ENCODE measurements around the gene TMEM239.
"Not testable (repeated sequence)": the region's sequence is repeated elsewhere in the genome, so short reads cannot be mapped to it uniquely, and the experiment has no call there.

Gene TMEM239

DNA sequence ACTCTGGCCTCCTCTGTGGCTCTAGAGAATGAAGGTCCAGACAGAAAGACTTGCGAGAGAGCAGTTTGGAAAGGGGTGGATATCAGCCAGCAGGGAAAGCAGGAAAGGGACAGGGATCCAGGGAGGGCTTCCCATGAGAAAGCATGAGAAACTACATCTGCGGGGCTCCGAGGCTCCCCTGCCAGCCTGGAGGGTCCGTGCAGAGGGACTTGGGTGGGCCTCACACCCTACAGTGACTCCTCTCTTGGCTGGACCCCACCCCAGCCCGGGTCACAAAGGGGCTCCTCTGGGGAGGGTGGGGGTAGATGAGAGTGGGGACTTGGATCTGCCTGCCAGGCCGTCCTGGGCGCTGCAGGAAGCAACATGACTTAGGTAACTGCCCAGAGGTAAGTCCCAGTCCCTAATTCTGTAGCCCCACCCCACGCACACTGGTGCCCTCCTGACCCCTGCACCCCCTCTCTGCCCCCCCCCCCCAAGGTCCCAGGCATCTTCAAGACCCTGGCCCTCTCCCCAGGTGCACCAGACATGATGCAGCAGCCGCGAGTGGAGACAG, at the start of gene TMEM239:
TSS of gene TMEM239 (plus strand) at position 335 of the 553 bp plus-strand sequence. CDS start at position 526, 191 bp downstream.
- no peak for DNase-seq

DNA sequence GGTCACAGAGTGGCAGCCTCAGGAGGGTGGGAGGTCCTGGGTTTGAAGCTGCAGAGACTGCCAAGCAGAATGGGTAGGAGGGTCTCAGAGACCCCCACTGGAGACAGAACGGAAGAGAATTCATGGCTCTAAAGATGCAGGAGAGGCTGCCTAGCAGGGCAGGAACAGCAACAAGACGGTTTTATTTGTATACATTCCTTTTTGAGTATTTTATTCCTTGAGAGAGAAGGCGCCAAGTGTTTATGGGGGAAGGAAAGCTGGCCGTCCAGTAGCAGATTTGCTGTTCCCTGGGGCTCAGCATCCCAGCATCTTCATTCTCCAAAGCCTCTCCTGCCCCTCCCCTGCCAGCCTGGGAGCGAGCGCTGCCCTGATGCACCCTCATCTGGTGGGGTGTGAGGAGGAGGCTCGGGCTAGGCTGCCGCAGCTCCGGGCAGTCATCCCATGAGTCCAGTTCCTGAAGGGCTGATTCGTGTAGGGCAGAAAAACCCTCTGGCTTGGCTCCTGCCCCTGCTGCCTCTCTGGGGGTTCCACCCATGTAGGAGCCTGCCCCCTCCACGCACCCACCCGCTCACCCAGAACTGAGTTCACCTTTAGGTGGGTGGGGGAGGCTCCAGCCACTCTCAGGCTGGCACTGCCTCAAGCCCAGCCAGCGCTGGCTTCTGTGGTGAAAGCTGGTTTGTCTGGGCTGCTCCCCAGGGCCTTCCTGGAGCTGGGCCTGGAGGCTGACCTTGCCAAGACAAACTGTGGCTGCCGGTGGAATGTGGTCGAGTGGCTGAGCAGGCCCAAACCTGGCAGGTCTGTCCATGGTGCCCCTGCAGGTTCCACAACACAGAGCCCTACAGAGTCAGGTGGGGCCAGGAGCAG, 48.2 kb upstream of the TMEM239 start:
- DNase-seq, result peak; percentile 8

DNA sequence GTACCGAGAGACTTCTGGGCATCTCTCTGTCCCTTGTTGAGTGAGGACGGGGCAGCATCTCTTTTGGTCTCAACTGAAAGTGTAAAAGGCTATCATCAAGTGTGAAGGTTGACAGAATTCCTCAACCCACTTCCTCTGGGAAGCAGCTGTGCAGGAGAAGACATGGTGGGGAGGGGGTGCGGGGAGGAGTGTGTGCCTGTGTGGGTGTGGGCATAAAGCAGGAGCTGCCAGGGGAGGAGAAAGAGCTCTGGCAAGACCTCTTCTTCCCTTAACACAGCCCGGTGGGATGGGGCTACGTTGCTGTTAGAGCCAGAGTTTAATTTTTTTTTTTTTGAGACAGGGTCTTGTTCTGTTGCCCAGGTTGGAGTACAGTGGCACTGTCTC, 47.5 kb upstream of the TMEM239 start:
- no peak for DNase-seq

DNA sequence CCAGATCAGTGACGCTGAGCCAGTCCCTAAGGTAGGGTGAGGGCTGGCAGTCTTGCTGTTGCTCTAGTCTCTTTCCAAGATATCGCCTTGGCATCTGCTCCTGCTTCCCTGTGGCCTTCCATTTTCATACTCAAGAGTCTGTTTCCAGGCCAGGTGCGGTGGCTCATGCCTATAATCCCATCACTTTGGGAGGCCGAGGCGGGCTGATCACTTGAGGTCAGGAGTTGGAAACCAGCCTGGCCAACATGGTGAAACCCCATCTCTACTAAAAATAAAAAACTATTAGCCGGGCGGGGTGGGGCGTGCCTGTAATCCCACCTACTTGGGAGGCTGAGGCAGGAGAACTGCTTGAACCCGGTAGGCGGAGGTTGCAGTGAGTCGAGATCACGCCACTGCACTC, 46.1 kb upstream of the TMEM239 start:
- DNase-seq, result not testable (repeated sequence)

DNA sequence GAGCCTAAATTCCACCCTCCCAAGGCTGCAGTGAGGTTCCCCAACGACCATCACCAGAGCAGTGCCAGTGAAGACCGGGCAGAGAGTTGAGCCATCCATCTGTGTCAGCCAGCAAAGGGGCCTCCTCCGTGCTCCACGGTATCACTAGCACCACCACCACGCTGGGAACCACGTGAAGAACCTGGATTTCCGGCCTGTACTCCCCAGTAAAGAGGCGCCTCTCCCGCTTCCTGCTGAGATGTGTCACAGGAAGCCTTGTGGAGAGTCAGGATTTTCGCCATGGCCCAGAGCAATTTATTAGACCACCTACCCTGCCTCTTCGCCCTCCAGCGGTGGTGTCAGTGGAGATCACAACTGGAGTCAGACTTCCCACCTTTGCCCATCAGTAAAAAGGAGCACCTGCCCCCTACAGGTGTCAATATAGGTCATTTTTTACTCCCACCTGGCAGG, 44.5 kb upstream of the TMEM239 start:
- DNase-seq, result no peak

DNA sequence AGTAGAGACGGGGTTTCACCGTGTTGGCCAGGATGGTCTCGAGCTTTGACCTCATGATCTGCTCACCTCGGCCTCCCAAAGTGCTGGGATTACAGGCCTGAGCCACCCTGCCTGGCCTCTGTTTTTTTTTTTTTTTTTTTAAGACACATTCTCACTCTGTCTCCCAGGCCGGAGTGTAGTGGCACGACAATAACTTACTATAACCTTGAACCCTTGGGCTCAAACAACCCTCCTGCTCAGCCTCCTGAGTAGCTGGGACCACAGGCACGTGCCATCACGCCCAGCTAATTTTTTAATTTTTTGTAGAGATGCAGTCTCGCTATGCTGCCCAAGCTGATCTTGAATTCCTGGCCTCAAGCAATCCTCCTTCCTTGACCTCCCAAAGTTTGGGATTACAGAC, 42.4 kb upstream of the TMEM239 start:
- no peak for DNase-seq

DNA sequence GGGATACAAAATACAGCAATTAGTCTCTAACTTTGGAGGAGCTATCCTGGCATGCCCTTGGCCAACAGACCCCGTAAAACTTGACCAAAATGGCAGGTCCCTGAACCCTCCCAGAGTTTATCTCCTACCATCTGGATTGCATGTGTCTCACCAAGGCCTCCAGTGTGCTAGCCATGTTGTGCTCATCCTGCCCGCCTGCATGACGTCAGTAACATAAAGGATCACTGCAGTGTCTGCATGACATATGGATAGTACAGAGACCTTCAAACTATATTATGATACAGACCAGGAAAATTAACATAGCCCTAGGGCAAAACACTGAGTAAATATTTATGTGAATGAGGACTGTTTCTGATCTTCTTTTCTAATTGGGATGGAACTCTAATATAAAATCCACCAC, 41.0 kb upstream of the TMEM239 start:
- no peak for DNase-seq

DNA sequence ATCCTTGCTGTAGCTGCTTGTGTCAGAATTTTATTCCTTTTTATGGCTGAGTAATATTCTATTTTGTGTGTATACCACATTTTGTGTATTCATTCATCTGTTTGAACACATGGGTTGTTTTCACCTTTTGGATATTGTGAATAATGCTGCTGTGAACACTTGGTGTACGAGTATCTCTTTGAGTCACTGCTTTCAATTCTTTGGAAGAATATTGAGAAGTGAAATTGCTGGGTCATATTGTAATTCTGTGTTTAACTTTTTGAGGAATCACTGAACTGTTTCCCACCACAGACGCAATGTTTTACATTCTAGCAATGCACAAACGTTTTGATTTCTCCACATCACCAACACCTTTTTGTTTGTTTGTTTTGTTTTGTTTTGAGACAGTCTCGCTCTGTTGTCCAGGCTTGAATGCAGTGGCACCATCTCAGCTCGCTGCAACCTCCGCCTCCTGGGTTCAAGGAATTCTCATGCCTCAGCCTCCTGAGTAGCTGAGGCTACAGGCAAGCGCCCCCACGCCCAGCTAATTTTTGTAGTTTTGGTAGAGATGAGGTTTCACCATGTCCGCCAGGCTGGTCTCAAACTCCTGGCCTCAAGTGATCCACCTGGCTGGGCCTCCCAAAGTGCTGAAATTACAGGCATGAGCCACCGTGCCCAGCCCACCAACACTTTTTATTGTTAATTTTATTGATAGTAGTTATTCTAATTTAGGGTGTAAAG, 37.4 kb upstream of the TMEM239 start:
- DNase-seq, result no peak

DNA sequence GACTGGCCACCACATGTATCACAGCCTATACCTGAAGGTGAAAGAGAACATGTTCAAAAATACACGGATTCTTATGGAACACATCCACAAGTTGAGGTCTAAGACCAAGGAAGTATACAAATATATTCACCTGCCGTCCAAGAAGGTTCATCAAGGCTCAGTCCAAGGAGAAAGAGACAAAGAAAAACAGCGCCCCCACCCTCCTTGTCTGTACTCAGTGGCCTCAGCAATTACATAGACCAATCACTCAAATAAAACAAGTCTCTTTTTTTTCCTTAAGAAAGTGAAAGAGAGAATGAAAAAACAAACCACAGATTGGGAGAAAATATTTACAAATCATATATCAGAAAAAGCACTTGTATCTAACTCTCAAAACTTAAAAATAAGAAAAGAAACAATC, 35.2 kb upstream of the TMEM239 start:
- no peak for DNase-seq

DNA sequence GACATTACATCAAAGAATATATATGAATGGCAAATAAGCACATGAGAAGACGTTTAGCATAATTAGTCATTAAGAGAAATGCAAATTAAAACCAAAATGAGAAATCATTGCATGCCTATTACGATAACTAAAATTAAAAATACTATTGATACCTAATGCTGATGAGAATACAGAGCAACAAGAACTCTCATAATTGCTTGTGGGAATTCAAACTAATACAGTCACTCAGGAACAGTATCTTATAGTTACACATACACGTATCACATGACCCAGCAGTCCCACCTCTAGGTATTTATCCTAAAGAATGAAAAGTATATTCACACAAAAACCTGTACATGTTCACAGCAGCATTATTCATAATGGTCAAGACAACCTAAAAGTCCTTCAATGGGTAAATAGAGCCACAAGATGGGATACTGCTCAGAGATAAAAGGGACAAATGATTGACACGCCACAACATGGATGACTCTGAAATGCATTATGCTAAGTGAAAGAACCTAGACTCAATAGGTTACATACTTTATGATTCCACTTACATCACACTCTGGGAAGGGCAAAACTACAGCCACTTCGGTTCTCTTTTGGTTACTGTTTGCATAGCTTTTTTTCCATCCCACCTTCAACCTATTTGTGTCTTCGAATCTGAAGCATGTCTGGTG, 32.1 kb upstream of the TMEM239 start:
- no peak for DNase-seq

DNA sequence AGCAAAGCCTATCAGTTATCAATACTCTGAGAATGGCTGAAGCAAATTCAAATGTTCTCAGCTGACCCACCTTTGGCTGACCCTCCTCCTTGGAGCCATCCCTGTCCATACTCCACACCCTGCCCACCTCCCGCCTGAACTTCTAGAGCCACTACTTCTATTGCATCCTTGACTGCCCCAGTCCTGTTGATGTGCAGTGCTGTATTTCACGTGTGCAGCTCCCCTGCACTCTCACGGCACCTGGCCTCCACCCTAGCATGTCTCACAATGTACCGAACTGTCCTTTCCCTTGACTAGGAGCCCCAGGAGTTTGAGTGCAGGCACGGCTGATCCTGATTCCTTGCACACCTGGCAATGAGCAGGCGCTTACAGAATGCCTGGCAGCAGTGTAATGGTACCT, 22.7 kb upstream of the TMEM239 start:
- no peak for DNase-seq

DNA sequence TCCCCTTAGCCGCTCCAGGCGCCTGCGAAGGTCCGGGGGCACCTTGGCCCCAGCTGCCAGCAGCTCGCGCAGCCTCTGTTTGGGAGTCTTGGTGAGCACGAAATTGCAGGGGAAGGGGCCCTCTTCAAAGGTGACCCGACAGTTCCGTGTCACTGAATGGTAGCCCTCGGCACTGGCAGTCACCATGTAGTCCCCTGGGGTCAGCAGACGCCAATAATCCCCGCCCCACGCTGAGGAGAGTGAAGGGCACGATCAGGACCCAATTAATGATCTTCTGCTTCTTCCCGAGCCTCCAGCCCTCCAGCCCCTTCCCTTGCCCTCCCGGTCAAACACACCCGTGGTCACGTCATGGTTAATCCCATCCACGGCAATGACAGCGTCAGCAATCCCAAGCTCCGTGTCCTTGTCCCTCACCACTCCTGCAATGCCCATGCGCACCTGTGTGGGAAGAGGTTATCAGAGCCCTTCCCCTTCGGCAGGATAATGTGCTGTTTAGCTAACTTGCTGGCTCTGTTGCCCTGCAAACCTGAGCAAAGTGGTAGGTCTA, 21.9 kb upstream of the TMEM239 start:
- no peak for DNase-seq

DNA sequence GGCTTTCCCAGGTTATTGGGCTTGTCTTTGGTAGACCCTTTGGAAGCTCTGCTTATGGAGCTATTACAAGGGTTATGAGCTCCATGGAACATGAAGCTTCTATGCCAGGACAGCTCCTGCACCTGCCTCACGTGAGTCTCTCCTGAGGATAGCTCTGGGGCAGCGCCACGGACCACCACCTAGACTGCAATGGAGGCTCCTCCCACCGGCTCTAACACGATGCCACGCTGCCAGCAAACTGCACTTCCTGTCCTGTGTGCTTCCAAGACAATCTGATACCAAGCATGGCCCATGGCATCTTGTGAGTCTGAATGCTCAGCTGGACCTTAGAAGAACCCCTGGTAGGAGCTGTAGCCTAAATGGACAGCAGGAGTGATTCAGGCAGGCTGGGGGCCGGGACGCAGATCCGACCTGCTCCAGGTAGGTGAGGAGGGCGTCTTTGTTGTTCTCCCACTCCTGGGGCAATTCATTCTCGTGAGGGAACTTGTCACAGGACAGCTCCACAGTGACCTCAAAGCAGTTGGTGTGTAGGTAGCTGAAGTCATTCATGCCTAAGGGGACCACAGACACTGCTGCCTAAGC, 21.2 kb upstream of the TMEM239 start:
- no peak for DNase-seq

DNA sequence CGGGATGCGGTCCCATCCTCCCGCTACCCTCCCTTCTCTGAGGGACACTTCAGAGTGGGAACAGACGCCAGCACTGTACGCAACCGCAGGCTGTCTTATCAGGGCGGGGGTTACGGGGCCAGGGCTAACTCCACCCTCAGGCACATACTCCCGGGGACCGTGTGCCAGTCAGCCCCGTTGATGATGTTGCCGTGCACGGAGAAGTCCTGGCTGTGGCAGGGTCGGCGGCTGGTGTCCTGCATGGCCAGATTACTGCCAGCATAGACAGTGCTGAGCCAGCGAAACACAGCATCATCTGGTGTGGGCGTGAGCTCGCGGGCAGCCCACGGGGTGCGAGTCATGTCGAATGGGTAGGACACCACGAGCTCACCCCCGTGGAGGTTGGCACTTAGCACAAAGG, 20.7 kb upstream of the TMEM239 start:
- no peak for DNase-seq

DNA sequence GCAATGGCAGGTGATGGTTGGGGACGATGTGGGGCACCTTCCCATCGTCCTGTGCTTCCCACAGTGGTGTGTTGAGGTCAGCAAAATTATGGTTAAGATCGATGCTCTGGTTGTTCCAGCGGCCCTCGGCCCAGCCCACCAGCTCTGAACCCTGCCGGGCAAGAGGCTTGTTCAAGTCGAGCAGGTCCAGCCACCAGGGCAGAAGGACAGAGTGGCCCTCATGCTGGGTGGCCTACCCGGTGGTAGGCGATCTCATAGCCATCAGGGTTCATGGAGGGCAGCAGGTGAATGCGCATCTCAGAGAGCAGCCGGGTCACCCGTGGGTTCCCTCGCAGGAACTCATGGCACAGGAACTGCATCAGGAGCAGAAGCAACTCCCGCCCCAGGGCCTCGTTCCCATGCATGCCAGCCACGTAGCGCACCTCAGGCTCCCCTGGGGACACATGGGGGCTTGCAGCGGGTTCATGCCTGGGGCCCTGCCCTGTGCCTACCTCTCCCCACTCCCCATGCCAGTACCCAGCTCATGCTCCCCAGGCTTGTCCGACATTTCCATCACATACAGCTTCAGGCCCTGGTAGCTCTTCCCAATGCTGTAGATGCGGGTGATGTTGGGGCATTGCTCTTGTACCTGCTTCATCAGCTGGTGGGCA, 20.0 kb upstream of the TMEM239 start:
- DNase-seq, result no peak

DNA sequence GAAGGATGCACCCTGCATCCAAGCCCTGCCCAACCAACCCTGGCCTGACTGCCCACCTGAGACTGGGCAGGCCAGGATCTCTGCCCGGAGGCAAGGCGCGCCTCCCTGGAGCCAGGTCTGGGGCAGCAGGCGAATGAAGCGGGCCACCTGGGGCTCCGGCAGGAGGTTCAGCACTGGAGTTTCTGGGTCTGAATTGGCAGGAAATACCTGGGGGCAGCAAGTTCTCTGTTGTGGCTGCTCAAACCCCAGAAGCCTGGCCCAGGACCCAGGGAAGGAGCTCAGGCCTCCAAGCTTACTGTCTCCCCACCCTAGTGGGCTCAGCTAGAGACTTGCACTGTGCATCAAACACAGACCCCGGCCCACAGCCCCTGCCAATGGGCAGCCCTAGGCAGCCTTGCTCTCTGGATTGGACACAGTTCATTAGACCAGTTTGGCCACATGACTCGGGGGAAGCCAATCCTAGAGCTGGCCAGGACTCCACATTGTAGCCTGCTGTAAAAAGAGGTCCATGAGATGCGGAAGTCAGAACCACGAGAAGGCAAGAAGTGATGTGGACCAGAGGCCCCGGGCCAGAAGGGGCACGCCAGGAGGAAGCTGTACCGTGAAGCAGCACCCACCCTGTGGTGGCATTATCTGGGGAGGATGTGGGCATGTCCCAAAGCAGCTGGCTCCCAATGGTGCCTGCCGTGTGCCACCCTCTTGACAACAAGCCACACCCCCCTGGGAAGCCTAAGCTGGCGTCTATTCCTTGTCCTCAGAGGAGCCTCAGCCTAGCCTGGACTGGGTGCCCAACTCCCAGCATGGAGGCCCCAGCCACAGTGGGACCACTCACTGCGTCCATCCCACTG, 18.8 kb upstream of the TMEM239 start:
- no peak for DNase-seq

DNA sequence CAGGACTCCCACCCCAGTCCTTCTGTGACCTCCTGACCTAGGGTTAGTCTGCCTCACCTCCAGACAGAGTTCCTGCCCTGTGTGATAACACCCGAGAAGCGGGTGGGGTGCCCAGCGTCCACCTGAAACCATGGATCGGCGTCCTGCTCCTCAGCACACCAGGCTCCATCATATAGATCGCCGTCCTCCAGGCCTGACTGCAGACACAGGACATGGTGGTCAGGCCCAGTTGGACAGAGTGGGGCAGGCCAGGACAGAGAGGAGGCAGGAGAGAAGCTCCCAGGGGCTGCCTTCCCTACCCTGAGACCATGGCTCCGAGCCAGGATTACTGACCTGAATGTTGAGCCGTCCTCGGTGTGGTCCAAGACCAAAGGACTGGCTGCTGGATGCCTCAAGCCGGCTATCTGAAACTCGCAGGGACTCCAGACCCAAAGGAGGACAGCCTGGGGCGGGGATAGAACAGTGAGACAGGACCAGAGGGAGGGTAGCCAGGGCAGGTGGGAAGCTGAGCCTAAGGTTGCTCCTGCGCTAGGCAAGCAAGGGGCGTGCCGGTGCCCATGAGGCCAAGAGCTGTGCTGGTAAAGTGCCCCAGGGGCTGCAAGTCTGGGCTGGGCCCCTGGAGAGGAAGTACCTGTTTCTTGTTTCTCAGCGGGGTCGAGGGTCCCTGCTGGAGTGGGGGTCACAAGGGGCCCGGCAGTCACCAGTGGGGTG, 17.9 kb upstream of the TMEM239 start:
- no peak for DNase-seq

DNA sequence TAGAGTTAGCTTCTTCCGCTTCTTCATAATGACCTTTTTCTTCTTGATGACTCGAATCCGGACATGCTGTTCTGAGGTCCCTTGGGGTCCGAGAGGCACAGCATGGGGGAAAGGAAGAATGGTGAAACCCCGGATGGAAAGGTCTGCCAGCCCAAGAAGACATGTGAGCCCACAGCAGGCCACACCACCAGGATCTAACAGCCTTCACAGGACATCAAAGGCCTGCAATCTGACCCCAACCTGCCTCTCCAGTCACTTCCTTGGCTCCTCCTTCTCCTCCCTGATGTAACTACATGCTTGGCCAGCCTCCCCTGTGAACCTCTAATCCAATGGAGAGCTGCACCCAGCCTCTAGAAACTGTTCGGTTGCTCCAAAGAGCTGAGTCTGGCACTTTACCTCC, 17.4 kb upstream of the TMEM239 start:
- DNase-seq, result no peak

DNA sequence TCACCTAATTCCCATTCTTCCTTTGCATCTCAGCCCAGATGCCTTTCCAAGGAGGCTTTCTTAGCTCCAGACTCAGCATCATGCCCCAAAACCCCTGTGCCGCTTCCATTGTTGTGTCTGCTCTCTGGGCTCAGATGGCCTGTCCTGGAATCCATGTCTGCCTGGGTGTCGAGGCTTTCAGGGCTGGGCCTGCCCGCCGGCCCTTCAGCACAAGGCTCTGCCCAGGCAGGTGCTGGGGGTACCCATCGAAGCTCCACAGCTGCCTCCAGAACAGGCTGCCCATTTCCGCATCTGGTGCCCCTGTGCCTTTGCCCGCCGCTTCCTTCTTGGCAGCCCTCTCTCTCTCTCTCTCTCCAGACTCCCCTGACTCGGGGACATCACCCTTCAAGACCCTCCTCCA, 16.9 kb upstream of the TMEM239 start:
- no peak for DNase-seq

DNA sequence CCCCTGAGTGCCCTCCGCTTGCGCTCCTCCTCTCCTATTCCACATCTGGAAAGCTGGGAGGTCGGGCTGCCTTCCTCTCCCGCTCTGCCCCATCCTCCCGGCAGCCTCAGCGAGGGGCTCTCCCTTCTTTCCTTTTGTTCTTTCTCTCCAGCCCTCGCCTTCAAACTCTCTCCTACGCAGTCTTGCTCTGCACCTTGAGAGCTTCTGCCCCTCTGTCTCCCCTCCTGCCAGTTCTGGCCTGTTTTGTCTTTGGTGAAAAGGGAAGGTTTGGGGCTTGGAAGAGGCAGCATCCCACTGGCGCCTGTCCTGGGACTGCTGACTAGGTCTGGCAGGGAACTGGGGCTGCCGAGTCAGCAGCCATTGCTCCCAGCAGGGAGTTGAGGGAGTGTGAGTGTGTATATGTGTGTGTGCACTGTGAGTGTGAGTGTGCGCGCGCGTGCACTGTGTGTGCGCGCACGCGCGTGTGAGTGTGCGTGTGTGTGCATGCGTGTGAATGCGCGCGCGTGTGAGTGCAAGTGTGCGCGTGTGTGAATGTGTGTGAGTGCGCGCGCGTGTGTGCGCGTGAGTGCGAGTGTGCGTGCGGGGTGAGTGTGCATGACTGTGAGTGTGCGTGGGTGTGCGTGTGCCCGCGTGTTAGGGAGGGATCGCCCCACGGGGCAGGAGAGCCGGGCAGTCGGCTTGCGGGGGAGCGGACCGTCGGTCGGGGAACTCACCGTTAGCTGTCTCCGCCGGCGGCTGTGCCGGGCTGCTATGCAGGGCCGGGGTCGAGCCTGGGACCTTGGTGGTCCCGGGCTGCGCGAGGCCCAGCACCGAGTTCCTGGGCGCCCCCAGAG, 16.3 kb upstream of the TMEM239 start:
- DNase-seq, result no peak
